ENCODE results near the gene LDLRAD3. TPM values are rescaled to one million over a fixed set of nuclear protein-coding genes. Genes with fewer than 3 reads are reported as not detected.

Gene LDLRAD3
- polyA plus RNA-seq, 1 experiment = 7.8 TPM

DNA sequence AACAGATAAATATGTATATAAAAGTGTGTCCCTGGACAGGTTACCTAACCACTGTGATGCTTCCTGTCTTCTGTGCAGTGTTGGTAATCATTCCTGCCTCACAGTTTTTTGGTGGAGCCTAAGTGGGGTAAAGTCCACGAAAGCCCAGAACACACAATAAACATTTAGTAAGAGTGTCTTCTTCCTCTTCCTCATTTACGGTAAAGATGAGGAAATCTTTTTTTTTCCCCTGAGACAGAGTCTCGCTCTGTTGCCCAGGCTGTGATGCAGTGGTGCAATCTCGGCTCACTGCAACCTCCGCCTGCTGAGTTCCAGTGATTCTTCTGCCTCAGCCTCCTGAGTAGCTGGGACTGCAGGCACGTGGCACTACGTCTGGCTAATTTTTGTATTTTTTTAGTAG is 117.1 kb downstream of the LDLRAD3 start:
- CTCF ChIA-PET = interaction anchor here (1.0 to 1.2 kb wide), 2 partner anchors 19 to 71 kb away, joined by 4 to 7 read pairs; no protein-coding TSS in a partner anchor
- DNase-seq (ENCODE audit: low read depth, low spot score) = no peak
- TF ChIP-seq, protein P1, sequence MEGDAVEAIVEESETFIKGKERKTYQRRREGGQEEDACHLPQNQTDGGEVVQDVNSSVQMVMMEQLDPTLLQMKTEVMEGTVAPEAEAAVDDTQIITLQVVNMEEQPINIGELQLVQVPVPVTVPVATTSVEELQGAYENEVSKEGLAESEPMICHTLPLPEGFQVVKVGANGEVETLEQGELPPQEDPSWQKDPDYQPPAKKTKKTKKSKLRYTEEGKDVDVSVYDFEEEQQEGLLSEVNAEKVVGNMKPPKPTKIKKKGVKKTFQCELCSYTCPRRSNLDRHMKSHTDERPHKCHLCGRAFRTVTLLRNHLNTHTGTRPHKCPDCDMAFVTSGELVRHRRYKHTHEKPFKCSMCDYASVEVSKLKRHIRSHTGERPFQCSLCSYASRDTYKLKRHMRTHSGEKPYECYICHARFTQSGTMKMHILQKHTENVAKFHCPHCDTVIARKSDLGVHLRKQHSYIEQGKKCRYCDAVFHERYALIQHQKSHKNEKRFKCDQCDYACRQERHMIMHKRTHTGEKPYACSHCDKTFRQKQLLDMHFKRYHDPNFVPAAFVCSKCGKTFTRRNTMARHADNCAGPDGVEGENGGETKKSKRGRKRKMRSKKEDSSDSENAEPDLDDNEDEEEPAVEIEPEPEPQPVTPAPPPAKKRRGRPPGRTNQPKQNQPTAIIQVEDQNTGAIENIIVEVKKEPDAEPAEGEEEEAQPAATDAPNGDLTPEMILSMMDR (IDR thresholded peaks at IDR 0.05; ENCODE audit: low read depth, low read length) = no peak
- Histone ChIP-seq H3K27ac (ENCODE audit: low read depth, low read length) (no peak overlapping the region), H3K27me3 (ENCODE audit: control insufficient read depth, insufficient read depth, low read length) (no peaks in the 10 kb centered on the region), H3K4me3 (ENCODE audit: low read depth, low read length) (no peak overlapping the region), H3K9me3 (ENCODE audit: control insufficient read depth, insufficient read depth, low read length) (peaks cover 3% of the 10 kb centered on the region; the same call in 1 of the 2 replicates)
- POLR2A ChIA-PET = no interaction called here

DNA sequence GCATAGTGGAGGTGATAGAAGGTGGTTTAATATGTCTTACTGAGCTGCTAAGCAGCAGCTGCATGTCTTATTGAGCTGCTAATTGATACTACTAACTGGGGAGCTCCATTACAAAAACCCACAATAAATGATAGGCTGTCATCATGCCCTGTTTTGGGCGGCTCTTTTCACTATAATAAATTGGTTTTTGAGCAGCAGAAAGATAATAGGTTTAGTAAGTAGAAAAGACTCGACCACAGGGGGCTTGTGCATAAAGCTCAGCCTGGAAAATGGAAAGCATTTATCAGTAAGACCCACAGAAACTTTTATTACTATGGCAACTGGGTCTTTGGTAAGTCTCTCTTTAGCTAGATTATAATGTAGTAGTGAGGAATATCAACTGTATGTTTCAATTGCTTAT is 117.6 kb downstream of the LDLRAD3 start:
- CTCF ChIA-PET = interaction anchor here (0.9 to 1.2 kb wide), 3 partner anchors 19 to 239 kb away, joined by 4 to 8 read pairs (median 7); no protein-coding TSS in a partner anchor
- TF ChIP-seq, protein P1 (IDR thresholded peaks at IDR 0.05; ENCODE audit: low read depth, low read length) = no peak
- Histone ChIP-seq H3K9me3 (ENCODE audit: control insufficient read depth, insufficient read depth, low read length) (peaks cover 3% of the 10 kb centered on the region; the same call in 1 of the 2 replicates), H3K27me3 (ENCODE audit: control insufficient read depth, insufficient read depth, low read length) (no peaks in the 10 kb centered on the region), H3K27ac (ENCODE audit: low read depth, low read length) (no peak overlapping the region), H3K4me3 (ENCODE audit: low read depth, low read length) (no peak overlapping the region)
- POLR2A ChIA-PET = no interaction called here
- DNase-seq (ENCODE audit: low read depth, low spot score) = no peak

DNA sequence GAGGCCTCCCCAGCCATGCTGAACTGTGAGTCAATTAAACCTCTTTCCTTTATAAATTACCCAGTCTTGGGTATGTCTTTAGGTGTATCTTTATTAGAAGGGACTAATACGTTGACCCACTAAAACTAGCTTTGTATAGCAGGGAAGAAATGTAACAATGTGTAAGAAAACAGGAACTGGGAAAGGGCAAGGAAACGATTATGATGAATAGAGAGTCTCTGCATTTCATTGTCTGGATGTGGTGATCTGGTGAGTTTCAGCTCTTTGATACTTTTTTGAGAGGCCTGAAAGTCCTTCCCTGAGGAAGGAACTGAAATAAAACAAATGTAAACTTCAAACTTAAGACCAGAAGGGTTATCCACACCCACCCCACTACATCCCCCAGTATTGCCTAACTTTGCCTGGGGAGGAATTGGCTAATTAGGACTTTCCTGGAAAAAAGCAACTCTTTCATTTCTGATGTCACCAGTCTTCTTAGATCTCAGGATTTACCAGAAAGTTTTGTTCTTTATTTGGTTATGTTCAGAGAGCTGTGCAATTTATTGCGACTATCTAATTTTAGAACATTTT is 119.0 kb downstream of the LDLRAD3 start:
- Histone ChIP-seq H3K27me3 (ENCODE audit: control insufficient read depth, insufficient read depth, low read length) (no peaks in the 10 kb centered on the region), H3K4me3 (ENCODE audit: low read depth, low read length) (no peak overlapping the region), H3K27ac (ENCODE audit: low read depth, low read length) (no peak overlapping the region), H3K9me3 (ENCODE audit: control insufficient read depth, insufficient read depth, low read length) (peaks cover 9% of the 10 kb centered on the region; the same call in 1 of the 2 replicates)
- TF ChIP-seq, protein P1 (IDR thresholded peaks at IDR 0.05; ENCODE audit: low read depth, low read length) = no peak
- ChIA-PET CTCF (interaction anchor here (1.0 to 1.7 kb wide), 2 partner anchors 9 to 241 kb away, joined by 3 to 12 read pairs; no protein-coding TSS in a partner anchor), POLR2A (no interaction called here)
- no peak for DNase-seq (ENCODE audit: low read depth, low spot score)

DNA sequence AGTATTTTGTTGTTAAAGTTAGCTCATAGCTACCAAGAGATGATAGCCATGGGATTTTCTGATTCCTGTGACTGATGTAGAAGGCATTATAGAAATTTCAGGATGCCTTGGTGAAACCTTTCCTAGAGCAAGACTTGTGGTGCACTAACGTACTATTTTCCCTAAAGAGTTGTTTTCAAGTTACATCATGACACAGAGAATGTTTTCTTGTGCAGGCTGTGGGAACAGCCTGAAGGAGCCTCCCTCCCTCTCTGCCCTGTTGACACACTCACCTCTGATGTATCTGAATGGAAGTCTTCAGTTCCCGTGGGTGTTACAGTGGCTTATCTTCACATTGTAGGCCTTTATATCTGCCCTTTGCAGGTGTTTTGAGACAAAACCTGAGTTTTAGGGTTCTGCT is 121.6 kb downstream of the LDLRAD3 start:
- CTCF ChIA-PET = no interaction called here
- no peak for DNase-seq (ENCODE audit: low read depth, low spot score)
- peaks cover 5% of the 10 kb centered on the region; the same call in 1 of the 2 replicates for H3K9me3 ChIP-seq (ENCODE audit: control insufficient read depth, insufficient read depth, low read length)
- TF ChIP-seq, protein P1 (IDR thresholded peaks at IDR 0.05; ENCODE audit: low read depth, low read length) = no peak
- POLR2A ChIA-PET = no interaction called here
- no peak overlapping the region for H3K4me3 ChIP-seq (ENCODE audit: low read depth, low read length)
- H3K27ac ChIP-seq (ENCODE audit: low read depth, low read length) = no peak overlapping the region
- H3K27me3 ChIP-seq (ENCODE audit: control insufficient read depth, insufficient read depth, low read length) = no peaks in the 10 kb centered on the region

DNA sequence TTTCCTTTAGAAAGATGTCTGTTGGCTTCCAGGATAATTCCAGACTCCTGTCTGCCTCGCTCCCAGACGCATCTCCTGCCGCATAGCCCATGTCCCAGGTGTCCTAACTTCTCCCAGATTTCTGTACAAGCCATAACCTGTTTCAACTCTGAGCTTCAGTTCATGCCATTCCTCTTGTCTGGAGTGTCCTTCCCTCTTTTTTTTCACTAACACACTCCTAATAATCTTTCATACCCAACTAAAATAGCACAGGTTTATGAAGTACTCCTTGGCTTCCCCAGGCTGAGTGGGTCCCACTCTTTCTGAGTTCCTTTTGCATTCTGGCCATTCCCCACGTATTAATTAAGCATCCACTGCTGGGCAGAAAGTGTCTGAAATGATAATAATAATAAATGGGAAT is 123.0 kb downstream of the LDLRAD3 start:
- ChIA-PET POLR2A (no interaction called here), CTCF (interaction anchor here (1.5 kb wide), 1 partner anchor 10 kb away, joined by 7 read pairs; no protein-coding TSS in a partner anchor)
- Histone ChIP-seq H3K27ac (ENCODE audit: low read depth, low read length) (no peak overlapping the region), H3K27me3 (ENCODE audit: control insufficient read depth, insufficient read depth, low read length) (no peaks in the 10 kb centered on the region), H3K4me3 (ENCODE audit: low read depth, low read length) (no peak overlapping the region), H3K9me3 (ENCODE audit: control insufficient read depth, insufficient read depth, low read length) (peaks cover 5% of the 10 kb centered on the region; the same call in 1 of the 2 replicates)
- no peak for DNase-seq (ENCODE audit: low read depth, low spot score)
- TF ChIP-seq, protein P1 (IDR thresholded peaks at IDR 0.05; ENCODE audit: low read depth, low read length) = no peak
